GM13976 (cell line): Measurements from ENCODE around the gene CDYL.

ENCODE experiments used
- DNase-seq: peaks from one replicate; pipeline ENCODE4 v3.0.0; 2012; ENCODE audit warnings: low spot score
- CTCF ChIP-seq: IDR thresholded peaks from 2 replicates; pipeline ENCODE4 v1.5.1; 2012; ENCODE audit warnings: borderline replicate concordance, mild to moderate bottlenecking; ENCODE audit not compliant: insufficient read depth; ENCODE audit errors: extremely low read depth, missing control alignments, control extremely low read depth
- in situ Hi-C: fragments of 300-500 bp; cut with MboI; formaldehyde crosslinking; loops from one replicate; pipeline ENCODE4 v1.12.0; 2022; ENCODE audit warnings: low sequenced_read_pairs, mixed read lengths, inconsistent platforms; ENCODE audit not compliant: unreplicated experiment

CDYL gene

GRCh38 chr6:4958624-4959023 is 182.4 kb downstream of the CDYL start:
- TF ChIP-seq CTCF = no peak
- in situ Hi-C loops = no loop called here
- DNase-seq = no peak

- in situ Hi-C loops = no loop called here
- no peak for TF ChIP-seq CTCF
- no peak for DNase-seq
Observed at GRCh38 chr6:4961322-4962168, 185.3 kb downstream of the CDYL start.

GRCh38 chr6:4962905-4963304 is 186.7 kb downstream of the CDYL start:
- in situ Hi-C loops = no loop called here
- no peak for DNase-seq
- TF ChIP-seq CTCF = no peak

- no peak for DNase-seq
- in situ Hi-C loops = no loop called here
- TF ChIP-seq CTCF = no peak
Observed at GRCh38 chr6:4964675-4965561, 188.7 kb downstream of the CDYL start.

- DNase-seq = no peak
- TF ChIP-seq CTCF = no peak
- in situ Hi-C loops = no loop called here
Observed at GRCh38 chr6:4965562-4966389, 189.6 kb downstream of the CDYL start.
